HG03378 (cell line): ENCODE data around the gene KBTBD12.
"Not testable (repeated sequence)": the region's sequence is repeated elsewhere in the genome, so short reads cannot be mapped to it uniquely, and the experiment has no call there.

Experiments
- ATAC-seq: cut with Tn5 transposase; IDR thresholded peaks from one replicate; pipeline ENCODE4 v1.9.1; 2021; ENCODE audit warnings: mild to moderate bottlenecking, moderate library complexity; ENCODE audit not compliant: unreplicated experiment

Gene KBTBD12

GRCh38 chr3:127915115-127915936 lies at the start of gene KBTBD12:
TSS of gene KBTBD12 (plus strand) at chr3:127915232. CDS start at chr3:127923062, 7,830 bp downstream.
- no peak for ATAC-seq

GRCh38 chr3:127865941-127866340 lies 49.1 kb upstream of the KBTBD12 start:
- no peak for ATAC-seq

- ATAC-seq = no peak
Measured at GRCh38 chr3:127867412-127867811, 47.6 kb upstream of the KBTBD12 start.

- ATAC-seq = no peak
Measured at GRCh38 chr3:127867986-127868385, 47.0 kb upstream of the KBTBD12 start.

- ATAC-seq = no peak
Measured at GRCh38 chr3:127870156-127870555, 44.9 kb upstream of the KBTBD12 start.

GRCh38 chr3:127874097-127874496 lies 40.9 kb upstream of the KBTBD12 start:
- ATAC-seq = not testable (repeated sequence)

- no peak for ATAC-seq
Measured at GRCh38 chr3:127881586-127881985, 33.4 kb upstream of the KBTBD12 start.

- no peak for ATAC-seq
Measured at GRCh38 chr3:127884041-127884440, 31.0 kb upstream of the KBTBD12 start.

- no peak for ATAC-seq
Measured at GRCh38 chr3:127886231-127886955, 28.6 kb upstream of the KBTBD12 start.

GRCh38 chr3:127886956-127887231 lies 28.1 kb upstream of the KBTBD12 start:
- ATAC-seq = no peak

- ATAC-seq = no peak
Measured at GRCh38 chr3:127887321-127887720, 27.7 kb upstream of the KBTBD12 start.

GRCh38 chr3:127888156-127888555 lies 26.9 kb upstream of the KBTBD12 start:
- ATAC-seq = no peak

GRCh38 chr3:127888564-127889107 lies 26.4 kb upstream of the KBTBD12 start:
- ATAC-seq = no peak

GRCh38 chr3:127889461-127889863 lies 25.6 kb upstream of the KBTBD12 start:
- ATAC-seq = no peak

- ATAC-seq = no peak
Measured at GRCh38 chr3:127889976-127890650, 24.9 kb upstream of the KBTBD12 start.

GRCh38 chr3:127890651-127891290 lies 24.3 kb upstream of the KBTBD12 start:
- not testable (repeated sequence) for ATAC-seq

GRCh38 chr3:127894481-127894880 lies 20.6 kb upstream of the KBTBD12 start:
- ATAC-seq = no peak

GRCh38 chr3:127899200-127899599 lies 15.8 kb upstream of the KBTBD12 start:
- ATAC-seq = no peak

- no peak for ATAC-seq
Measured at GRCh38 chr3:127899766-127900165, 15.3 kb upstream of the KBTBD12 start.

GRCh38 chr3:127900536-127900935 lies 14.5 kb upstream of the KBTBD12 start:
- ATAC-seq = no peak

- ATAC-seq = no peak
Measured at GRCh38 chr3:127902486-127902885, 12.5 kb upstream of the KBTBD12 start.
